G401.6 (cell line): ENCODE measurements around the gene SH3PXD2B.

Source experiments
- FAIRE-seq: peaks from 2 replicates; lab custom pipeline; 2012; peaks lifted over from hg19 to GRCh38; lab: Jason Lieb, UNC

Gene SH3PXD2B

DNA sequence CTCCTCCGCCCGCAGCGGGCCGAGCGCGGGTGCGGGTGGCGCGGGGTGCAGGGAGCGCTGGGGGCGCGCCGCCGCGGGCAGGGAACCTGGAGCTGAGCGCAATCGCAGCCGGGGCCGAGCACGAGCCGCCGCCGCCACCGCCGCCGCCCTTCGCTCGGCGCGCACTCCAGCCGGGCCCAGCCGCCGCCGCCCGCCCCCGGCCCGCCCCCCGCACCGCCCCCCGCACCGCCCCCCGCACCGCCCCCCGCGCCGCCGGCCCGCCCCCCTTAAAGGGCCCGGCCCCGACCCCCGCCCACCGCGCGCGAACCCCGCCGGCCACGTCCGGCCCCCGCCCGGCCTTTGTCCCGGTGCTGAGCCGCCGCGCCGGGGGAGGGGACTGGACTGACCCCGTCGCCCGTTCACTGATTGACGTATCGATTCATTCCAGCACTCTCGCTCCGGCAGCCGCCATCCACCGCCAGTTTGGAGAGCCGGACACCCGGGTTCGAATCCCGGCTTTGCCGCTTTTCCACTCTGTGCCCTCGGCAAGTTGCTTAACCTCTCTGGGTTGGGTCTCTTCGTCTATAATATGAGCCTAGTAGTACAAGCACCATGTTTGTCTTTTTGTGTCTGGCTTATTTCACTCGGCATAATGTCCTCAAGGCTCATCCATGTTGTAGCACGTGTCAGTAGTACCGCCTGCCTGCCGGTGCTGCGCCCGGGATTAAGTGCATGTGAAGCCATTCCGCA, at the start of gene SH3PXD2B:
Gene SH3PXD2B, minus strand, starts transcription at position 168 of the 729 bp plus-strand sequence. CDS start 173 bp downstream, outside the sequence.
- no peak for FAIRE-seq

- FAIRE-seq, result no peak
Measured at GRCh38 chr5:172502969-172503368, 48.6 kb upstream of the SH3PXD2B start.

- no peak for FAIRE-seq
Measured at GRCh38 chr5:172502410-172502809, 48.1 kb upstream of the SH3PXD2B start.

DNA sequence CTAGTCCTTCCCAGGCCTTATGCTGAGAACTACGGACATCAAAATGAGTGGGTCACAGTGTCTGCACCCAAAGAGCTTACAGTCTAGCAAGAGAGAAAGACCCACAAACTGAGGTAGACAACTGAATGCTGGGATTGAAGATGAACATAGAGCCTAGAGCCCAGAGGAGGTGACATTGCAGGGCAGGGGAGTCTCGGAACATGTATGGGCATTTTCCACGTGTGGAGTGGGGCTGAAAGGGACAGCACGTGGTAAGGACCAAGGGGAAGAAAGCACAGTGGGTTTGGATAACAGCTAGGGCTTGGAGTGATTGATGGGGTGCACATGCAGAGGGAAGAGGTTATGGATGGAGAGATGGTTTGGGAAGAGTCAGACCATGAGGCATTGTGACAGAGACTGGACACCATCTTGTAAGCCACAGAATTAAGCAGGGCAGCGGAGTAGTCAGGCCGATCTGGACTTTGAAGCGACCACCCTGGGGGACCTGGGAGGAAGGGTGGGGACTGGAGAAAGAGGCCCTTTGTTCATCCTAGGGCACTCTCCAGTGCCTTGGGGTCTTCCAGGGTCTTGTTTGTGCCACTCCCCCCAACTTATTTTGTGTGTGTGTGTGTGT, 47.5 kb upstream of the SH3PXD2B start:
- no peak for FAIRE-seq

DNA sequence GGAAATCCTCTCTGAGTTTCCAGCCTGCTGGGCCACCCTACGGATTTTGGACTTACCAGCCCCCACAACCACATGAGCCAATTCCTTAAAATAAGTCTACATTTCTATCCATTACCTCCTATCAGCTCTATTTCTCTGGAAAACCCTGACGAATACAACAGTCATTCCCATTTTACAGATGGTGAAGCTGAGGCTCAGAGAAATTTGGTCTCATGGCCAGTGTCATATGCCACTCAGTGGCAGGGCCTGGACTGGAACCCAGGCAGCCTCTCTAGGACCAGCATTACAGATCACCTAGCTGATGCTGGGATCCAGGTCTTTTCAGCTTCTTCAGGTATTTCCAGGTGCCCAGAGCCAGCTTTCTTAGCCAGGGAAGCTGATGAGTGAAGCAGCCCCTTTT, 45.0 kb upstream of the SH3PXD2B start:
- FAIRE-seq, result no peak

GRCh38 chr5:172498431-172499129, 44.3 kb upstream of the SH3PXD2B start:
- no peak for FAIRE-seq

GRCh38 chr5:172497591-172498255, 43.4 kb upstream of the SH3PXD2B start:
- FAIRE-seq, result no peak

DNA sequence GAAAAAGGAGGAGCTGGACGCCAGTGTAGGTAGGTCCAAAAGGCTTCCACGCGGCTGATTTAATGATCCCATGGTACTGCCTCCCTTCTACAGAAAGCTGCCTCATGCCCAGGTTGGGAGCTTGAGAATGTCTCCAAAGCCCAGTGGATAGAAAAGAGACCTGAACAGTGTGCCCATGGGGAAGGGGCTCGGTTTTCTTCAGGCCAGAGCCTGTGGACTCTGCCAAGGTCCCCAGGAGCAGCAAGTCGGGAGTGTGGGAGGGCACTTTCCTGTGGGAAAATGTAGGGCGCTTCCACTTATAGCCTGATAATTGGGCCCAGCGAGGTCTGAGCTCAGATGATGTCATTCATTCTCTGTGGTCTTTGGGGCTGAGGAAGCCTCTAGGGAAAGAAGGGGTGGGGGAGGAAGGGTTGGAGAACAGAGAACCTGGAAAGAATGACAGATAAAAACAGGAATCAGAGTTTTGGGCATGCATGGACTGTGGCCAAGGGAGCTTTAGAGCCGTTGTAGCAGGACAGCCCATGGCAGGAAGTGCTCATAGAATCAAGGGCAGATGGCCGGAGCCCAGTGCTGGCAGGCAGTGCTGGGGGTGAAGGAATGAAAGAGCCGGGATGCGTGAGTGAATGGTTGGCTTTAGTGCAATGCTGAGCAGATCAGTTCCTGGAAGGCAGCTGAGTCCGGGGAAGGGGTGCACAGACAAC, 42.5 kb upstream of the SH3PXD2B start:
- no peak for FAIRE-seq

GRCh38 chr5:172494630-172495505, 40.5 kb upstream of the SH3PXD2B start:
- no peak for FAIRE-seq

GRCh38 chr5:172493906-172494305, 39.6 kb upstream of the SH3PXD2B start:
- no peak for FAIRE-seq

- FAIRE-seq, result no peak
Measured at GRCh38 chr5:172493461-172493860, 39.1 kb upstream of the SH3PXD2B start.

- no peak for FAIRE-seq
Measured at GRCh38 chr5:172493002-172493401, 38.7 kb upstream of the SH3PXD2B start.

DNA sequence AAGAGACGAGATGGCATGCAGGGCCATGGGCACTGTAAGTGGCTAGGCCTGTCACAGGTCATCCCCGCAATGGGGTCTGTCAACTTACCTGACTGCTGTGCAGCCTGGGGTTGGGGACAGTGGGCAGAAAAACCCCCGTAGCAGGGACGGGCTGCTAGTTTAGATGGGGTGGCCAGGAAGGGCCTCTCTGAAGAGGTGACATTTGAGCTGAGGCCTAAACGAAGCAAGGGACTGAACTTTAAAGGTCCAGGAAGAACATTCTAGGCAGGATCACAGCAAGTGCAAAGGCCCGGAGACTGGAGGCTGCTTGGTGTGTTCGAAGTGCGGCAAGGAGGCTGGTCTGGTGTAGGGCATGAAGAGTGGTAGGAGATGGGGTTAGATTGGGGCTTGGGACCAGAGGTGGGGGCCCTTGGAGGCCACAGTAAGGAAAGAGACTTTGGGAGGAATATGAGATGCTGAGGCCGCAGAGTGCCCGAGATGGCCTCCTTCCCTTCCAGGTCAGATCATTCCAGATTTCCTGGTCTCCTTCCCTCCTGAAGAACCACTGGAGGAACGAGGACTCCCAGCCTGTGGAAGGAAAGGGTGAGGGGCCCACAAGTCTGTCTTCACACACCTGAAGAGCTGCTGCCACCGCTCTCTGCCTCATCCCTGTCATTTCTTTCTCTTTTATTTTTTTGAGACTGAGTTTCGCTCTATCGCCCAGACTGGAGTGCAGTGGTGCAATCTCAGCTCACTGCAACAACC, 37.9 kb upstream of the SH3PXD2B start:
- FAIRE-seq, result no peak

DNA sequence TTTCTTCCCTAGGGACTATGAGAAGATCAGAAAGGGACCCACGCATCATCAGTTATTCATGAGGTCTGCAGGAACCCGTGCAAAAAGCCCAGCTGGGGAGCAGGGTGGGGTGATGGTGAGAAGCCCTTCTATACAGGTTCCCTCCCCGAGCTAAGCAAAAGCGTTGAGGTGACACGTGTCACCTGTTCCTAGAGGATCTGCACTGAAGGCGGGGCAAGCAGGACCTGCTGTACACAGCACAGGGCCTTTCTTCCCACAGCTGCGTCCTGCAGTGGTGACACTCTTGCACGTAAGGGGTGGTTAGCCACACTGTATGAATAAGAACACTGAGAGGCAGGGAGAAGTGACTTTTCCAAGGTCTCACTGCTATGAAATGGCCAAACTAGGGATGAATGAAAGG, 37.2 kb upstream of the SH3PXD2B start:
- FAIRE-seq, result no peak

GRCh38 chr5:172490514-172491461, 36.5 kb upstream of the SH3PXD2B start:
- no peak for FAIRE-seq

GRCh38 chr5:172488221-172488620, 33.9 kb upstream of the SH3PXD2B start:
- no peak for FAIRE-seq

DNA sequence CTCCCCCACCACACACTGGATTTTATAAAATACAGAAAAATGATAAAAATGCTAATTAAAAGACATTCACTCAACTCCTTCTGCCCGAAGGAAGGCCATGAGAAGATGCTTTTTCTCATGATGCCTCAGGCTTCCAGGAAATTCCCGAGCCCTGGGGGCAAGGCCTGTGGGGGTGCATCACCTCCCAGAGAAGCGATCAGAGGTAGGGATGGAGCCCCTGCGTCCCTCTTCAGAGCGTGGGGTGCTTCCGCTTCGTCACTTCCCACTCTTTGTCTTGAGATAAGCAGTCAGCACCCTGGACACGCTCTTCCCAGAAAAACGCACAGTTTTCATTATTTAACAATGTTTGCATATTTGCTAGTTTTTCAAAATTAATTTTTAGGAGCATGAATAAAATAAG, 33.3 kb upstream of the SH3PXD2B start:
- FAIRE-seq, result no peak

DNA sequence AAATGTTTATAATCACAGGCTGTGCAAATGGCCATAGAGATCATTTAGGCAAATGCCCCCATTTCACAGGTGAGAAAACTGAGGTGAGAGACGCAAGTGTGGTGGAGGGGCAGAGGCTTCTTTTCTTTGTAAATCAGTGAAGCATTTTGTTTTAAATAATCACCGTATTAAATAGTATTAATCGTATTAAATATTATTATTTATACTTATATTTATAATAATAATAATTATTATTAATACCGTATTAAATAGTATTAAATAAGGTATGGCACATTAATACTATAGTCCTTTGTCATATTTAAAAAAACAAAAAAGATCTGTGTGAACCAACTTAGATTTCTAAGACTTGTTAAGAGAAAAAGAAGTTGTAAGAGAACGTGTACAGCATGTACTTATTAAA, 32.6 kb upstream of the SH3PXD2B start:
- FAIRE-seq, result peak; percentile 79

DNA sequence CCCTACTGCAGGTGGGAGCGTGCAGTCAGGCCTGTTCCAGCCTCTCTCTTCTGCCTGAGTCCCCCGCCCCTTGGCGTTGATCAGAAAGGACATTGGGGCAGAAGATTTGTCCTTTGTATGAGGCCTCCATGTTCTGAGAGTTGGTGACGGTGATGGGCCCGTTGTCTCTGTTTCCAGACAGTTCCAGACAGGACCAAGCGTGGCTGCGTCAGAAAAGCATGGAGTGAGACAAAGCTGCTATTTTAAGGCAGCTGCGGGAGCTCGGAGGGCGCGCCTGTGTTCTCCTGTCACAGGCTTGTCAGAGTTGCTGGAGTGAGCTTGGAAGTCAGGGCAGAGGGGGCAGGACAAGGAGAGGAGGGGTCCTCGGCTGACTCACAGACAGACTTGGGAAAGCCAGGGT, 32.1 kb upstream of the SH3PXD2B start:
- FAIRE-seq, result no peak
